Activated T-helper 1 cell treated with anti-CD3 and anti-CD28 coated beads, Interleukin-12 subunit alpha, Interleukin-12 subunit beta, Interleukin-2, Interleukin-4 antibody, amounts not matched to agents 30 ng/mL and 10 ng/mL and 1 ng/mL, durations not matched to agents 14 hours and 24 hours and 36 hours (primary cell): ENCODE data around the gene BTBD2. TPM values are rescaled to one million over a fixed set of nuclear protein-coding genes. Genes with fewer than 3 reads are reported as not detected.
A peak's percentile ranks its signal among the peaks of the same experiment; 100 is the strongest.
"Not testable (repeated sequence)": the region's sequence is repeated elsewhere in the genome, so short reads cannot be mapped to it uniquely, and the experiment has no call there.

Experiments used
- DNase-seq: peaks from one replicate; pipeline ENCODE4 v3.0.0; 2021; ENCODE audit warnings: low spot score
- H3K27ac Mint-ChIP-seq: one replicate; pipeline ENCODE4 v1.8.0; 2021; ENCODE audit warnings: mild to moderate bottlenecking, mixed read lengths
- H3K27me3 Mint-ChIP-seq: one replicate; pipeline ENCODE4 v1.8.0; 2022; ENCODE audit warnings: mild to moderate bottlenecking, moderate library complexity, mixed read lengths; ENCODE audit not compliant: insufficient read depth
- H3K36me3 Mint-ChIP-seq: one replicate; pipeline ENCODE4 v1.8.0; 2021; ENCODE audit warnings: low read depth, mixed read lengths
- H3K4me1 Mint-ChIP-seq: one replicate; pipeline ENCODE4 v1.8.0; 2021; ENCODE audit warnings: low read depth, mixed read lengths
- H3K4me3 Mint-ChIP-seq: one replicate; pipeline ENCODE4 v1.8.0; 2021; ENCODE audit warnings: mild to moderate bottlenecking, moderate library complexity, mixed read lengths
- H3K9me3 Mint-ChIP-seq: one replicate; pipeline ENCODE4 v1.8.0; 2021; ENCODE audit warnings: mixed read lengths
- intact Hi-C: fragments of 100-400 bp; cut with micrococcal nuclease; formaldehyde crosslinking; loops from one replicate; pipeline ENCODE4 v1.15.1; 2024
- total RNA-seq: library from RNA; stranded (reverse); gene quantifications from 2 replicates; pipeline ENCODE4 v1.2.3, GENCODE V29; 2022

Gene BTBD2
- total RNA-seq, 1 donor from 2014 or later = 27.5 TPM

GRCh38 chr19:2040647-2041432 lies 25.3 kb upstream of the BTBD2 start:
- peak overlapping the region; percentile 87 for H3K27ac Mint-ChIP-seq
- peaks cover 13% of the 10 kb centered on the region for H3K36me3 Mint-ChIP-seq
- H3K9me3 Mint-ChIP-seq = no peaks in the 10 kb centered on the region
- DNase-seq = no peak
- H3K4me3 Mint-ChIP-seq = peak overlapping the region; percentile 81
- intact Hi-C loops = loop anchor here (5.0 kb wide), 1 partner anchor 111 kb away; the partner anchor contains the start of gene AP3D1
- no peaks in the 10 kb centered on the region for H3K27me3 Mint-ChIP-seq
- peaks cover 4% of the 10 kb centered on the region for H3K4me1 Mint-ChIP-seq

GRCh38 chr19:2039959-2040646 lies 24.6 kb upstream of the BTBD2 start:
- Mint-ChIP-seq H3K27me3 (no peaks in the 10 kb centered on the region), H3K27ac (no peak overlapping the region), H3K9me3 (no peaks in the 10 kb centered on the region), H3K36me3 (peaks cover 13% of the 10 kb centered on the region), H3K4me3 (no peak overlapping the region), H3K4me1 (peaks cover 7% of the 10 kb centered on the region)
- no peak for DNase-seq
- intact Hi-C loops = loop anchor here (5.0 kb wide), 1 partner anchor 112 kb away; the partner anchor contains the start of gene AP3D1

GRCh38 chr19:2039089-2039958 lies 23.8 kb upstream of the BTBD2 start:
- Mint-ChIP-seq H3K27me3 (no peaks in the 10 kb centered on the region), H3K9me3 (no peaks in the 10 kb centered on the region), H3K4me1 (peaks cover 8% of the 10 kb centered on the region), H3K27ac (no peak overlapping the region), H3K4me3 (peak overlapping the region; percentile 15), H3K36me3 (peaks cover 13% of the 10 kb centered on the region)
- DNase-seq = no peak
- intact Hi-C loops = no loop called here

GRCh38 chr19:2038284-2039088 lies 23.0 kb upstream of the BTBD2 start:
- no peak for DNase-seq
- intact Hi-C loops = no loop called here
- Mint-ChIP-seq H3K4me3 (no peak overlapping the region), H3K9me3 (no peaks in the 10 kb centered on the region), H3K27me3 (no peaks in the 10 kb centered on the region), H3K4me1 (peaks cover 8% of the 10 kb centered on the region), H3K27ac (no peak overlapping the region), H3K36me3 (peaks cover 13% of the 10 kb centered on the region)

- Mint-ChIP-seq H3K9me3 (no peaks in the 10 kb centered on the region), H3K36me3 (peaks cover 14% of the 10 kb centered on the region), H3K4me1 (peaks cover 13% of the 10 kb centered on the region), H3K4me3 (no peak overlapping the region), H3K27ac (no peak overlapping the region), H3K27me3 (no peaks in the 10 kb centered on the region)
- no peak for DNase-seq
- intact Hi-C loops = no loop called here
These were observed 22.2 kb upstream of the BTBD2 start for GRCh38 chr19:2037651-2038255.

GRCh38 chr19:2036424-2036823 lies 20.9 kb upstream of the BTBD2 start:
- Mint-ChIP-seq H3K36me3 (peaks cover 15% of the 10 kb centered on the region), H3K9me3 (no peaks in the 10 kb centered on the region), H3K4me3 (no peak overlapping the region), H3K4me1 (peaks cover 24% of the 10 kb centered on the region), H3K27ac (no peak overlapping the region), H3K27me3 (no peaks in the 10 kb centered on the region)
- intact Hi-C loops = no loop called here
- DNase-seq = no peak

- H3K36me3 Mint-ChIP-seq = peaks cover 11% of the 10 kb centered on the region
- H3K4me3 Mint-ChIP-seq = no peak overlapping the region
- peaks cover 24% of the 10 kb centered on the region for H3K4me1 Mint-ChIP-seq
- no peaks in the 10 kb centered on the region for H3K9me3 Mint-ChIP-seq
- H3K27ac Mint-ChIP-seq = peak overlapping the region; percentile 68
- intact Hi-C loops = loop anchor here (1.0 kb wide), 1 partner anchor 16 kb away; no protein-coding TSS in a partner anchor
- DNase-seq = no peak
- no peaks in the 10 kb centered on the region for H3K27me3 Mint-ChIP-seq
These were observed 20.1 kb upstream of the BTBD2 start for GRCh38 chr19:2035590-2035991.

- Mint-ChIP-seq H3K27me3 (no peaks in the 10 kb centered on the region), H3K4me1 (peaks cover 24% of the 10 kb centered on the region), H3K36me3 (peaks cover 9% of the 10 kb centered on the region), H3K4me3 (no peak overlapping the region), H3K27ac (peak overlapping the region; percentile 68), H3K9me3 (no peaks in the 10 kb centered on the region)
- peak; percentile 56 for DNase-seq
- intact Hi-C loops = loop anchor here (1.0 kb wide), 1 partner anchor 16 kb away; no protein-coding TSS in a partner anchor
These were observed 19.4 kb upstream of the BTBD2 start for GRCh38 chr19:2034729-2035589.

GRCh38 chr19:2034253-2034652 lies 18.7 kb upstream of the BTBD2 start:
- H3K27ac Mint-ChIP-seq, H3K36me3 Mint-ChIP-seq, H3K27me3 Mint-ChIP-seq, H3K4me3 Mint-ChIP-seq, H3K9me3 Mint-ChIP-seq, DNase-seq, intact Hi-C loops: not testable (repeated sequence)
- H3K4me1 Mint-ChIP-seq = peaks cover 24% of the 10 kb centered on the region

- intact Hi-C loops = no loop called here
- no peak overlapping the region for H3K4me3 Mint-ChIP-seq
- H3K27ac Mint-ChIP-seq = no peak overlapping the region
- H3K27me3 Mint-ChIP-seq = no peaks in the 10 kb centered on the region
- H3K4me1 Mint-ChIP-seq = peaks cover 24% of the 10 kb centered on the region
- peaks cover 5% of the 10 kb centered on the region for H3K36me3 Mint-ChIP-seq
- DNase-seq = no peak
- H3K9me3 Mint-ChIP-seq = no peaks in the 10 kb centered on the region
These were observed 18.3 kb upstream of the BTBD2 start for GRCh38 chr19:2033825-2034159.

- Mint-ChIP-seq H3K4me3 (no peak overlapping the region), H3K27ac (no peak overlapping the region), H3K4me1 (peaks cover 24% of the 10 kb centered on the region), H3K9me3 (no peaks in the 10 kb centered on the region), H3K36me3 (peaks cover 5% of the 10 kb centered on the region), H3K27me3 (no peaks in the 10 kb centered on the region)
- intact Hi-C loops = no loop called here
- no peak for DNase-seq
These were observed 17.8 kb upstream of the BTBD2 start for GRCh38 chr19:2033115-2033824.
